Measurements from ENCODE around the gene RYK. TPM values are rescaled to one million over a fixed set of nuclear protein-coding genes. Genes with fewer than 3 reads are reported as not detected.

RYK gene
- total RNA-seq, 6 experiments from 2014 or later, result 15.9 to 28.5 (median 17.9) TPM

DNA sequence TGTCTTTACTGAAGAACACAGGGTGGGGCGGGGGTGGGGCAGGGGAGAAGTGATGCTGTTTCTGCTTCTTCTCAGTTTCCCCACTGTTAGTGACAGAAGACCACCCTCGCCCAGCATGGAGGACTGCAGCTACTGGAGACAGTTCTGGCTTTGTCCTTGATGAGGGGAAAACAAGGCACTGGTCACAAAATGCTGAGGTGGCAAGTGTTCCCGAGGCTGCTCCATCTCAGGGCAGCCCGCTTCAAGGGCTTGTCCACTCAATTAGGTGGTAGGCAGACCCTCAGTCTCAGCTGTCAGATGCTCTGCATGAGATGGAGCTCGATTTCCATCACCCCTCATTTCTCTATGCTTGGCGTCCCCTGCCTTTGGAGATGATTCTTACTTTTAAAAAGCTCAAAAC, 33.8 kb upstream of the RYK start:
- intact Hi-C loops (cut with DNase I), result no loop called here
- Histone ChIP-seq H3K27me3 (no peaks in the 10 kb centered on the region), H3K36me3 (no peaks in the 10 kb centered on the region), H3K27ac (no peak overlapping the region), H3K4me1 (no peaks in the 10 kb centered on the region), H3K4me3 (no peak overlapping the region), H3K9me3 (no peaks in the 10 kb centered on the region)
- TF ChIP-seq, protein P1, sequence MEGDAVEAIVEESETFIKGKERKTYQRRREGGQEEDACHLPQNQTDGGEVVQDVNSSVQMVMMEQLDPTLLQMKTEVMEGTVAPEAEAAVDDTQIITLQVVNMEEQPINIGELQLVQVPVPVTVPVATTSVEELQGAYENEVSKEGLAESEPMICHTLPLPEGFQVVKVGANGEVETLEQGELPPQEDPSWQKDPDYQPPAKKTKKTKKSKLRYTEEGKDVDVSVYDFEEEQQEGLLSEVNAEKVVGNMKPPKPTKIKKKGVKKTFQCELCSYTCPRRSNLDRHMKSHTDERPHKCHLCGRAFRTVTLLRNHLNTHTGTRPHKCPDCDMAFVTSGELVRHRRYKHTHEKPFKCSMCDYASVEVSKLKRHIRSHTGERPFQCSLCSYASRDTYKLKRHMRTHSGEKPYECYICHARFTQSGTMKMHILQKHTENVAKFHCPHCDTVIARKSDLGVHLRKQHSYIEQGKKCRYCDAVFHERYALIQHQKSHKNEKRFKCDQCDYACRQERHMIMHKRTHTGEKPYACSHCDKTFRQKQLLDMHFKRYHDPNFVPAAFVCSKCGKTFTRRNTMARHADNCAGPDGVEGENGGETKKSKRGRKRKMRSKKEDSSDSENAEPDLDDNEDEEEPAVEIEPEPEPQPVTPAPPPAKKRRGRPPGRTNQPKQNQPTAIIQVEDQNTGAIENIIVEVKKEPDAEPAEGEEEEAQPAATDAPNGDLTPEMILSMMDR (IDR thresholded peaks at IDR 0.05), result no peak
- TF ChIP-seq POLR2A (IDR thresholded peaks at IDR 0.05), result no peak
- no peak for DNase-seq
- 70% methylated on average over 4 of the region's 6 CpGs for WGBS (ENCODE audit: insufficient coverage, low coverage, low lambda C conversion rate, missing lambda C conversion rate)
- no peak for ATAC-seq

DNA sequence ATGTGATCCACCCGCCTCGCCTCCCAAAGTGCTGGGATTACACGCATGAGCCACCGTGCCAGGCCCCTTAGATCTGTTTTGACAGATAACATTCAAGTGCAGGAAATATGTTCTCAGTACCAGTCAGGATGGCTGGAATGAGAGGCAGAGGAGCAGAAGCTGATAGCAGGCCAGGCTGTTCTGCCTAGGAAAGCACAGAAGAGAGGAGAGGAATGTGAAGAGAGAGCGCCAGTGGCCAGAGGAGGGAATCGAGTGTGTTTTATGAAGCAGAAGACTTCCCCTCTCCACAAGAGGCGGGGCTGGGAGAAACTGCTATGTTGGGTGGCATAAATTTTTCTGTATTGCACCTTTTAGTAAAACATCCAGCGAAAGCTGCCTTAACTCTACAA, 32.0 kb upstream of the RYK start:
- DNase-seq, result no peak
- no peaks in the 10 kb centered on the region for H3K4me1 ChIP-seq
- 100% methylated on average over 7 of the region's 8 CpGs for WGBS (ENCODE audit: insufficient coverage, low coverage, low lambda C conversion rate, missing lambda C conversion rate)
- ATAC-seq, result no peak
- no peak overlapping the region for H3K4me3 ChIP-seq
- H3K36me3 ChIP-seq, result no peaks in the 10 kb centered on the region
- no peaks in the 10 kb centered on the region for H3K9me3 ChIP-seq
- H3K27me3 ChIP-seq, result no peaks in the 10 kb centered on the region
- TF ChIP-seq POLR2A (IDR thresholded peaks at IDR 0.05), result no peak
- TF ChIP-seq, protein P1 (IDR thresholded peaks at IDR 0.05), result no peak
- H3K27ac ChIP-seq, result no peak overlapping the region
- intact Hi-C loops (cut with DNase I), result no loop called here

DNA sequence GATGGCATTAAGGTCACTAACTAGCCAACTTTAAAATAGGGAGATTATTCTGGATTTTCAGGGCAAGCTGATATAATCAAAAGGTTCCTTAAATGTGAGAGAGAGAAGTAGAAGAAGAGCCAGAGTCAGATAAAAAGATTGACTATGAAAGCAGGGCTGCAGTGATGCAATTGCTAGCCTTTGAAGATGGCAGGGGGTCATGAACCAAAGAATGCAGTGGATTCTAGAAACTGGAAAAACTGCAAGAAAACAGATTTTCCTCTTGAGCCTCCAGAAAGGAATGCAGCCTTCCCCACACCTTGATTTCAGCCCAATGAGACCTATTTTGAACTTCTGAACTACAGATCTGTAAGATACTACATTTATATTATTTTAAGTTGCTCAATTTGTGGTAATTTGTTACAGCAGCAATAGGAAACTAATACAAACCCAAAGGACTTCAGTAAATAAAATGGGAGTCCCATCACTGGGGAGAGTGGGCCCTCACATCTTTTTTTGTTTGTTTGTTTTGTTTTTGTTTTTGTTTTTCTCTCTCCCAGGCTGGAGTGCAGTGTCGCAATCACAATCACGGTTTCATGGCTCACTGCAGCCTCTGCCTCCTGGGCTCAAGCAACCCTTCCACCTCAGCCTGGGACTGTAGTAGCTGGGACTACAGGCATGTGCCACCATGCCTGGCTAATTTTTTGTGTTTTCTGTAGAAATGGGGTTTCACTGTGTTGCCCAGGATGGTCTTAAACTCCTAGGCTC, 31.4 kb upstream of the RYK start:
- no peaks in the 10 kb centered on the region for H3K4me1 ChIP-seq
- no peak overlapping the region for H3K27ac ChIP-seq
- DNase-seq (no peak), ATAC-seq (no peak)
- no peaks in the 10 kb centered on the region for H3K36me3 ChIP-seq
- H3K9me3 ChIP-seq, result no peaks in the 10 kb centered on the region
- H3K27me3 ChIP-seq, result no peaks in the 10 kb centered on the region
- TF ChIP-seq, protein P1 (IDR thresholded peaks at IDR 0.05), result no peak
- no peak for TF ChIP-seq POLR2A (IDR thresholded peaks at IDR 0.05)
- intact Hi-C loops (cut with DNase I), result no loop called here
- 60% methylated on average over 2 of the region's 2 CpGs for WGBS (ENCODE audit: insufficient coverage, low coverage, low lambda C conversion rate, missing lambda C conversion rate)
- H3K4me3 ChIP-seq, result no peak overlapping the region

DNA sequence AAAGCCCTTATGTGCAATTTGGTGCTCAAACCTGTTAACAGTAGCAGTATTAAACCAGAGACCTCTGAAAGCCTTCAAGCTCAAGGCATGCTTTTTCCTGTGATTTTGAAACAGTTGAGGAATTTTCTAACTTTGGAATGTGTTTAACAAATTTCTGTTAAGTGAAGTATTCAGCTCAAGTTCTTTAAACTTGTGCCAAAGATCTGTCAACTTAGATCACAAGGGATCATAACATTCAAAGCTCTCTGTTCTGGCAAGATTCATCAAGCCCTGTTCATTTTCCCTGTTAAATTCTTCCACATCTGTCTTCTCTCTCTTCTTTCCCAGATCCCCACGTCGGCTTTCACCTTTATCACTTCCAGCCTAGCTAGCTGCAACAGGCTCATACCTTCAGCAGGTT, 28.8 kb upstream of the RYK start:
- Histone ChIP-seq H3K4me3 (no peak overlapping the region), H3K4me1 (no peaks in the 10 kb centered on the region), H3K36me3 (no peaks in the 10 kb centered on the region), H3K27ac (no peak overlapping the region), H3K27me3 (no peaks in the 10 kb centered on the region), H3K9me3 (no peaks in the 10 kb centered on the region)
- TF ChIP-seq, protein P1 (IDR thresholded peaks at IDR 0.05), result no peak
- no peak for TF ChIP-seq POLR2A (IDR thresholded peaks at IDR 0.05)
- 65% methylated on average over 2 of the region's 2 CpGs for WGBS (ENCODE audit: insufficient coverage, low coverage, low lambda C conversion rate, missing lambda C conversion rate)
- DNase-seq (no peak), ATAC-seq (no peak)
- intact Hi-C loops (cut with DNase I), result no loop called here
